Endometrial microvascular endothelial cells (primary cell): ENCODE results near the gene OR51F1. TPM values are rescaled to one million over a fixed set of nuclear protein-coding genes. Genes with fewer than 3 reads are reported as not detected.

Experiments used
- total RNA-seq: library from RNA; depleted of rRNA; stranded (reverse); fragments of >200 nt; gene quantifications from one replicate; pipeline ENCODE4 v1.2.3, GENCODE V29; 2015; ENCODE audit errors: inconsistent ontology term

Gene OR51F1
- total RNA-seq, 1 donor from 2014 or later = not detected

Other genes with a start within 250 kb of the OR51F1 start
- not detected for gene OR52M1, start 224.7 kb downstream of the OR51F1 start, total RNA-seq
- gene OR52I2, start 188.2 kb downstream of the OR51F1 start, total RNA-seq = not detected
- not detected for gene OR52I1, start 175.9 kb downstream of the OR51F1 start, total RNA-seq
- gene TRIM68, start 161.7 kb downstream of the OR51F1 start, total RNA-seq = 12.9 TPM
- gene OR51D1, start 132.5 kb downstream of the OR51F1 start, total RNA-seq = not detected
- not detected for gene OR51E1, start 126.0 kb downstream of the OR51F1 start, total RNA-seq
- gene OR51E2, start 72.1 kb downstream of the OR51F1 start, total RNA-seq = not detected
- gene MMP26, start 65.2 kb downstream of the OR51F1 start, total RNA-seq = not detected
- gene OR52R1, start 34.4 kb upstream of the OR51F1 start, total RNA-seq = not detected
- not detected for gene OR51F2, start 51.4 kb upstream of the OR51F1 start, total RNA-seq
- gene OR51S1, start 79.3 kb upstream of the OR51F1 start, total RNA-seq = not detected
- gene OR51T1, start 112.0 kb upstream of the OR51F1 start, total RNA-seq = not detected
- not detected for gene OR51A7, start 133.8 kb upstream of the OR51F1 start, total RNA-seq
- gene OR51G2, start 149.4 kb upstream of the OR51F1 start, total RNA-seq = not detected
- gene OR51G1, start 154.4 kb upstream of the OR51F1 start, total RNA-seq = not detected
- gene OR51A4, start 177.7 kb upstream of the OR51F1 start, total RNA-seq = not detected
- not detected for gene OR51A2, start 185.8 kb upstream of the OR51F1 start, total RNA-seq
- gene OR51L1, start 224.9 kb upstream of the OR51F1 start, total RNA-seq = not detected